Measurements from ENCODE around the gene HM13.

GRCh38 chr20:31490752-31491151 lies 23.5 kb upstream of the HM13 start:
- TF ChIP-seq EZH2 (IDR thresholded peaks at IDR 0.05; ENCODE audit: borderline replicate concordance, low read length), result no peak
- TF ChIP-seq, protein P1, sequence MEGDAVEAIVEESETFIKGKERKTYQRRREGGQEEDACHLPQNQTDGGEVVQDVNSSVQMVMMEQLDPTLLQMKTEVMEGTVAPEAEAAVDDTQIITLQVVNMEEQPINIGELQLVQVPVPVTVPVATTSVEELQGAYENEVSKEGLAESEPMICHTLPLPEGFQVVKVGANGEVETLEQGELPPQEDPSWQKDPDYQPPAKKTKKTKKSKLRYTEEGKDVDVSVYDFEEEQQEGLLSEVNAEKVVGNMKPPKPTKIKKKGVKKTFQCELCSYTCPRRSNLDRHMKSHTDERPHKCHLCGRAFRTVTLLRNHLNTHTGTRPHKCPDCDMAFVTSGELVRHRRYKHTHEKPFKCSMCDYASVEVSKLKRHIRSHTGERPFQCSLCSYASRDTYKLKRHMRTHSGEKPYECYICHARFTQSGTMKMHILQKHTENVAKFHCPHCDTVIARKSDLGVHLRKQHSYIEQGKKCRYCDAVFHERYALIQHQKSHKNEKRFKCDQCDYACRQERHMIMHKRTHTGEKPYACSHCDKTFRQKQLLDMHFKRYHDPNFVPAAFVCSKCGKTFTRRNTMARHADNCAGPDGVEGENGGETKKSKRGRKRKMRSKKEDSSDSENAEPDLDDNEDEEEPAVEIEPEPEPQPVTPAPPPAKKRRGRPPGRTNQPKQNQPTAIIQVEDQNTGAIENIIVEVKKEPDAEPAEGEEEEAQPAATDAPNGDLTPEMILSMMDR (conservative IDR thresholded peaks at IDR 0.05 in 1 of 2, IDR thresholded peaks at IDR 0.05 in 1 of 2; ENCODE audit: extremely low read depth in 1 of 2, insufficient read depth in 1 of 2, low read depth in 1 of 2, low read length in 2 of 2), result no peak
